PFSK-1 (cell line): ENCODE data around the gene CCR5AS.

ENCODE experiments used
- FOXP2 ChIP-seq: optimal IDR thresholded peaks from 2 replicates; pipeline ENCODE3; 2011; ENCODE audit warnings: borderline replicate concordance, control low read depth, inconsistent platforms; ENCODE audit not compliant: insufficient read depth; ENCODE audit errors: extremely low read length, extremely low read depth
- POLR2AphosphoS5 ChIP-seq: IDR thresholded peaks from 2 replicates; pipeline ENCODE4 v1.6.1; 2012; ENCODE audit warnings: low read depth, mild to moderate bottlenecking, control low read depth, low read length, moderate library complexity
- SIN3A ChIP-seq: IDR thresholded peaks from 2 replicates; pipeline ENCODE4 v1.6.1; 2012; ENCODE audit warnings: mild to moderate bottlenecking, low read length, moderate library complexity, borderline replicate concordance; ENCODE audit not compliant: insufficient read depth
- TAF1 ChIP-seq: IDR thresholded peaks from 2 replicates; pipeline ENCODE4 v1.6.1; 2012; ENCODE audit warnings: low read length, control low read depth, borderline replicate concordance; ENCODE audit not compliant: insufficient read depth
- TF ChIP-seq, protein P1 (sequence below), 2 experiments: IDR thresholded peaks; 2 replicates each; pipeline versions ENCODE4 v1.6.1 to v1.8.0; 2011 to 2012; ENCODE audit warnings: low read depth in 2 of 2, low read length in 2 of 2, control low read depth in 1 of 2, inconsistent platforms in 1 of 2, mild to moderate bottlenecking in 1 of 2, moderate library complexity in 1 of 2; ENCODE audit not compliant: insufficient read depth in 1 of 2

CCR5AS gene

GRCh38 chr3:46435081-46435726 is 28.3 kb upstream of the CCR5AS start:
- TF ChIP-seq FOXP2 (no peak), TAF1 (no peak), SIN3A (no peak)
- TF ChIP-seq, protein P1, sequence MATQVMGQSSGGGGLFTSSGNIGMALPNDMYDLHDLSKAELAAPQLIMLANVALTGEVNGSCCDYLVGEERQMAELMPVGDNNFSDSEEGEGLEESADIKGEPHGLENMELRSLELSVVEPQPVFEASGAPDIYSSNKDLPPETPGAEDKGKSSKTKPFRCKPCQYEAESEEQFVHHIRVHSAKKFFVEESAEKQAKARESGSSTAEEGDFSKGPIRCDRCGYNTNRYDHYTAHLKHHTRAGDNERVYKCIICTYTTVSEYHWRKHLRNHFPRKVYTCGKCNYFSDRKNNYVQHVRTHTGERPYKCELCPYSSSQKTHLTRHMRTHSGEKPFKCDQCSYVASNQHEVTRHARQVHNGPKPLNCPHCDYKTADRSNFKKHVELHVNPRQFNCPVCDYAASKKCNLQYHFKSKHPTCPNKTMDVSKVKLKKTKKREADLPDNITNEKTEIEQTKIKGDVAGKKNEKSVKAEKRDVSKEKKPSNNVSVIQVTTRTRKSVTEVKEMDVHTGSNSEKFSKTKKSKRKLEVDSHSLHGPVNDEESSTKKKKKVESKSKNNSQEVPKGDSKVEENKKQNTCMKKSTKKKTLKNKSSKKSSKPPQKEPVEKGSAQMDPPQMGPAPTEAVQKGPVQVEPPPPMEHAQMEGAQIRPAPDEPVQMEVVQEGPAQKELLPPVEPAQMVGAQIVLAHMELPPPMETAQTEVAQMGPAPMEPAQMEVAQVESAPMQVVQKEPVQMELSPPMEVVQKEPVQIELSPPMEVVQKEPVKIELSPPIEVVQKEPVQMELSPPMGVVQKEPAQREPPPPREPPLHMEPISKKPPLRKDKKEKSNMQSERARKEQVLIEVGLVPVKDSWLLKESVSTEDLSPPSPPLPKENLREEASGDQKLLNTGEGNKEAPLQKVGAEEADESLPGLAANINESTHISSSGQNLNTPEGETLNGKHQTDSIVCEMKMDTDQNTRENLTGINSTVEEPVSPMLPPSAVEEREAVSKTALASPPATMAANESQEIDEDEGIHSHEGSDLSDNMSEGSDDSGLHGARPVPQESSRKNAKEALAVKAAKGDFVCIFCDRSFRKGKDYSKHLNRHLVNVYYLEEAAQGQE (IDR thresholded peaks at IDR 0.05; ENCODE audit: insufficient read depth in 1 of 2, low read depth in 2 of 2, low read length in 2 of 2): no peak

- TF ChIP-seq TAF1: no peak
- TF ChIP-seq, protein P1 (IDR thresholded peaks at IDR 0.05; ENCODE audit: insufficient read depth in 1 of 2, low read depth in 2 of 2, low read length in 2 of 2): no peak
- no peak for TF ChIP-seq FOXP2
- TF ChIP-seq SIN3A: no peak
- TF ChIP-seq POLR2AphosphoS5: no peak
Measured at GRCh38 chr3:46433841-46434240, 27.0 kb upstream of the CCR5AS start.

- no peak for TF ChIP-seq TAF1
- no peak for TF ChIP-seq SIN3A
- no peak for TF ChIP-seq FOXP2
- no peak for TF ChIP-seq POLR2AphosphoS5
- TF ChIP-seq, protein P1 (IDR thresholded peaks at IDR 0.05; ENCODE audit: insufficient read depth in 1 of 2, low read depth in 2 of 2, low read length in 2 of 2): no peak
Measured at GRCh38 chr3:46429671-46430070, 22.8 kb upstream of the CCR5AS start.

DNA sequence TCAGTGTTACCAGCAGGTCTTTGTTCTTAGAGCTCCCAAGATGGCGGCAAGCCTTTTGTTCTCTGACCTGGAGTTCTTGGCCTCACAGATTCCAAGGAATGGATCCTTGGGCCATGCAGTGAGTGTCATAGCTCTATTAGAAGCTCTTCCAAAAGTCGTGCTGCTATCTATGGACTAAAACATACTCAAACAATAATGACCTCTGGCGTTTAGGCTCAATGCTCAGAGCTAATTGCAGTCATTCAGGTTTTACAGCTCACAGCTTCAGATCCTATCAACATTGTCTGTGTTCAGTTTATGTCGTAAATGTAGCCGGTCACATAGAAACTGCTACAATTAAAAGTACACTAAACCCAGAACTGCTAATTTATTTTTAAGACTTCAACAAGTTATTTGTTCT is 22.4 kb upstream of the CCR5AS start:
- TF ChIP-seq SIN3A: no peak
- no peak for TF ChIP-seq FOXP2
- TF ChIP-seq POLR2AphosphoS5: no peak
- TF ChIP-seq, protein P1 (IDR thresholded peaks at IDR 0.05; ENCODE audit: insufficient read depth in 1 of 2, low read depth in 2 of 2, low read length in 2 of 2): no peak
- TF ChIP-seq TAF1: no peak
